Measurements from ENCODE around the gene CPNE5. TPM values are rescaled to one million over a fixed set of nuclear protein-coding genes. Genes with fewer than 3 reads are reported as not detected.
A peak's percentile ranks its signal among the peaks of the same experiment; 100 is the strongest.

CPNE5 gene
- total and polyA plus RNA-seq, 7 experiments from 2014 or later = 0.09 to 5.1 (median 1.3) TPM; not detected in 1

GRCh38 chr6:36730424-36731380, 108.5 kb downstream of the CPNE5 start:
- no peak for DNase-seq
- H3K27me3 Mint-ChIP-seq = peaks cover 0 to 4% (median 0%) of the 10 kb centered on the region in 5 donors
- no peaks in the 10 kb centered on the region for H3K36me3 ChIP-seq (ENCODE audit: control insufficient read depth in 2 of 3, insufficient read depth in 3 of 3, low read length in 3 of 3)
- ATAC-seq = no peak
- no peak overlapping the region for H3K27ac ChIP-seq (ENCODE audit: low read depth, low read length)
- POLR2A ChIA-PET = no interaction called here
- peaks cover 5% of the 10 kb centered on the region in 2 donors for H3K4me1 ChIP-seq (ENCODE audit: control insufficient read depth in 2 of 2, insufficient read depth in 2 of 2, low read length in 2 of 2)
- H3K4me3 Mint-ChIP-seq = no peak overlapping the region
- H3K4me3 ChIP-seq (ENCODE audit: low read length) = no peak overlapping the region
- no peaks in the 10 kb centered on the region for H3K36me3 Mint-ChIP-seq
- intact Hi-C loops (cut with micrococcal nuclease) = no loop called here
- H3K27ac Mint-ChIP-seq = peak overlapping the region in 1 of 9 donors; percentile 6
- no peaks in the 10 kb centered on the region for H3K9me3 ChIP-seq (ENCODE audit: control insufficient read depth in 2 of 3, low read length in 3 of 3)
- CTCF ChIA-PET = no interaction called here
- peaks cover 0 to 2% (median 0%) of the 10 kb centered on the region in 11 donors for H3K9me3 Mint-ChIP-seq
- no peaks in the 10 kb centered on the region for H3K27me3 ChIP-seq (ENCODE audit: control insufficient read depth in 2 of 2, insufficient read depth in 2 of 2, low read length in 2 of 2)
- H3K4me1 Mint-ChIP-seq = peaks cover 9 to 54% (median 15%) of the 10 kb centered on the region in 7 donors

- H3K9me3 Mint-ChIP-seq = peaks cover 0 to 2% (median 0%) of the 10 kb centered on the region in 11 donors
- no peaks in the 10 kb centered on the region for H3K36me3 Mint-ChIP-seq
- Histone ChIP-seq H3K27me3 (ENCODE audit: control insufficient read depth in 2 of 2, insufficient read depth in 2 of 2, low read length in 2 of 2) (no peaks in the 10 kb centered on the region), H3K27ac (ENCODE audit: low read depth, low read length) (no peak overlapping the region), H3K9me3 (ENCODE audit: control insufficient read depth in 2 of 3, low read length in 3 of 3) (no peaks in the 10 kb centered on the region), H3K4me3 (ENCODE audit: low read length) (no peak overlapping the region), H3K4me1 (ENCODE audit: control insufficient read depth in 2 of 2, insufficient read depth in 2 of 2, low read length in 2 of 2) (peaks cover 0 to 5% of the 10 kb centered on the region in 2 donors), H3K36me3 (ENCODE audit: control insufficient read depth in 2 of 3, insufficient read depth in 3 of 3, low read length in 3 of 3) (no peaks in the 10 kb centered on the region)
- DNase-seq = no peak
- no peak overlapping the region for H3K4me3 Mint-ChIP-seq
- ChIA-PET CTCF (interaction anchor here (0.5 kb wide), 1 partner anchor 366 kb away, joined by 5 read pairs; no protein-coding TSS in a partner anchor), POLR2A (no interaction called here)
- H3K27ac Mint-ChIP-seq = no peak overlapping the region
- intact Hi-C loops (cut with micrococcal nuclease) = loop anchor here in 1 of 2 donors (5.0 kb wide), 1 partner anchor 47 kb away; no protein-coding TSS in a partner anchor
- no peaks in the 10 kb centered on the region for H3K27me3 Mint-ChIP-seq
- no peak for ATAC-seq
- peaks cover 7 to 57% (median 11%) of the 10 kb centered on the region in 7 donors for H3K4me1 Mint-ChIP-seq
Measured at GRCh38 chr6:36729161-36729524, 110.1 kb downstream of the CPNE5 start.

GRCh38 chr6:36728289-36729160, 110.7 kb downstream of the CPNE5 start:
- Mint-ChIP-seq H3K27ac (peak overlapping the region in 1 of 9 donors; percentile 49), H3K4me1 (peaks cover 7 to 55% (median 11%) of the 10 kb centered on the region in 7 donors), H3K36me3 (no peaks in the 10 kb centered on the region), H3K9me3 (peaks cover 0 to 2% (median 0%) of the 10 kb centered on the region in 11 donors), H3K4me3 (no peak overlapping the region), H3K27me3 (no peaks in the 10 kb centered on the region)
- CTCF ChIA-PET = interaction anchor here (0.5 kb wide), 2 partner anchors 326 to 365 kb away, joined by 4 to 5 read pairs; no protein-coding TSS in a partner anchor
- POLR2A ChIA-PET = no interaction called here
- no peaks in the 10 kb centered on the region for H3K27me3 ChIP-seq (ENCODE audit: control insufficient read depth in 2 of 2, insufficient read depth in 2 of 2, low read length in 2 of 2)
- no peak for ATAC-seq
- H3K4me1 ChIP-seq (ENCODE audit: control insufficient read depth in 2 of 2, insufficient read depth in 2 of 2, low read length in 2 of 2) = peaks cover 0 to 5% of the 10 kb centered on the region in 2 donors
- H3K4me3 ChIP-seq (ENCODE audit: low read length) = no peak overlapping the region
- no peaks in the 10 kb centered on the region for H3K36me3 ChIP-seq (ENCODE audit: control insufficient read depth in 2 of 3, insufficient read depth in 3 of 3, low read length in 3 of 3)
- H3K9me3 ChIP-seq (ENCODE audit: control insufficient read depth in 2 of 3, low read length in 3 of 3) = no peaks in the 10 kb centered on the region
- H3K27ac ChIP-seq (ENCODE audit: low read depth, low read length) = no peak overlapping the region
- DNase-seq = no peak
- intact Hi-C loops (cut with micrococcal nuclease) = loop anchor here in 1 of 2 donors (5.0 kb wide), 1 partner anchor 46 kb away; no protein-coding TSS in a partner anchor

GRCh38 chr6:36727505-36728021, 111.7 kb downstream of the CPNE5 start:
- ChIA-PET POLR2A (no interaction called here), CTCF (no interaction called here)
- Mint-ChIP-seq H3K4me3 (peak overlapping the region in 1 of 10 donors; percentile 44), H3K27me3 (no peaks in the 10 kb centered on the region), H3K9me3 (peaks cover 0 to 2% (median 0%) of the 10 kb centered on the region in 11 donors), H3K27ac (peak overlapping the region in 1 of 9 donors; percentile 14), H3K36me3 (no peaks in the 10 kb centered on the region), H3K4me1 (peaks cover 7 to 47% (median 11%) of the 10 kb centered on the region in 7 donors)
- Histone ChIP-seq H3K9me3 (ENCODE audit: control insufficient read depth in 2 of 3, low read length in 3 of 3) (no peaks in the 10 kb centered on the region), H3K27me3 (ENCODE audit: control insufficient read depth in 2 of 2, insufficient read depth in 2 of 2, low read length in 2 of 2) (no peaks in the 10 kb centered on the region), H3K27ac (ENCODE audit: low read depth, low read length) (no peak overlapping the region), H3K4me3 (ENCODE audit: low read length) (no peak overlapping the region), H3K4me1 (ENCODE audit: control insufficient read depth in 2 of 2, insufficient read depth in 2 of 2, low read length in 2 of 2) (peaks cover 0 to 5% of the 10 kb centered on the region in 2 donors), H3K36me3 (ENCODE audit: control insufficient read depth in 2 of 3, insufficient read depth in 3 of 3, low read length in 3 of 3) (no peaks in the 10 kb centered on the region)
- intact Hi-C loops (cut with micrococcal nuclease) = loop anchor here in 1 of 2 donors (5.0 kb wide), 1 partner anchor 45 kb away; no protein-coding TSS in a partner anchor
- ATAC-seq = peak; percentile 74
- no peak for DNase-seq

- no peaks in the 10 kb centered on the region for H3K36me3 ChIP-seq (ENCODE audit: control insufficient read depth in 2 of 3, insufficient read depth in 3 of 3, low read length in 3 of 3)
- ChIA-PET CTCF (no interaction called here), POLR2A (no interaction called here)
- Mint-ChIP-seq H3K4me1 (peaks cover 7 to 44% (median 11%) of the 10 kb centered on the region in 7 donors), H3K27ac (peak overlapping the region in 1 of 9 donors; percentile 73), H3K4me3 (no peak overlapping the region), H3K27me3 (no peaks in the 10 kb centered on the region), H3K36me3 (no peaks in the 10 kb centered on the region), H3K9me3 (peaks cover 0 to 2% (median 0%) of the 10 kb centered on the region in 11 donors)
- H3K27me3 ChIP-seq (ENCODE audit: control insufficient read depth in 2 of 2, insufficient read depth in 2 of 2, low read length in 2 of 2) = no peaks in the 10 kb centered on the region
- no peak overlapping the region for H3K27ac ChIP-seq (ENCODE audit: low read depth, low read length)
- DNase-seq = no peak
- ATAC-seq = no peak
- H3K9me3 ChIP-seq (ENCODE audit: control insufficient read depth in 2 of 3, low read length in 3 of 3) = no peaks in the 10 kb centered on the region
- no peak overlapping the region for H3K4me3 ChIP-seq (ENCODE audit: low read length)
- intact Hi-C loops (cut with micrococcal nuclease) = loop anchor here in 1 of 2 donors (5.0 kb wide), 1 partner anchor 43 kb away; no protein-coding TSS in a partner anchor
- H3K4me1 ChIP-seq (ENCODE audit: control insufficient read depth in 2 of 2, insufficient read depth in 2 of 2, low read length in 2 of 2) = peaks cover 0 to 5% of the 10 kb centered on the region in 2 donors
Measured at GRCh38 chr6:36725581-36725980, 113.7 kb downstream of the CPNE5 start.

All from naive thymus-derived CD4-positive, alpha-beta T cell (primary cell).